HEK293T (cell line): Measurements from ENCODE around the gene BIRC5.

Source experiments
- BHLHE40 ChIP-seq: fragments of 450-650 bp; IDR thresholded peaks from 2 replicates; pipeline ENCODE4 v1.6.1; 2016; ENCODE audit warnings: mild to moderate bottlenecking, moderate library complexity, borderline replicate concordance
- L3MBTL2 ChIP-seq: fragments of 450-650 bp; conservative IDR thresholded peaks from 2 replicates; pipeline ENCODE4 v1.6.1; 2016; ENCODE audit warnings: mild to moderate bottlenecking
- SP1 ChIP-seq: fragments of 450-650 bp; IDR thresholded peaks from 2 replicates; pipeline ENCODE4 v1.6.1; 2017
- TARDBP ChIP-seq: fragments of 450-650 bp; IDR thresholded peaks from 2 replicates; pipeline ENCODE4 v1.6.1; 2016
- ZNF384 ChIP-seq: fragments of 450-650 bp; IDR thresholded peaks from 2 replicates; pipeline ENCODE4 v1.6.1; 2016

- TF ChIP-seq BHLHE40 (no peak), L3MBTL2 (no peak), SP1 (no peak), ZNF384 (no peak), TARDBP (no peak)
Observed at GRCh38 chr17:78196716-78197115, 17.3 kb upstream of the BIRC5 start.
